ENCODE data around the gene NTN4. TPM values are rescaled to one million over a fixed set of nuclear protein-coding genes. Genes with fewer than 3 reads are reported as not detected.
"Not testable (repeated sequence)": the region's sequence is repeated elsewhere in the genome, so short reads cannot be mapped to it uniquely, and the experiment has no call there.

Gene NTN4
- total RNA-seq, 4 donors from 2014 or later, result 4.0 to 10.0 (median 5.7) TPM

- TF ChIP-seq POLR2A (IDR thresholded peaks at IDR 0.05) (no peak), CTCF (IDR thresholded peaks at IDR 0.05 in 4 of 5, conservative IDR thresholded peaks at IDR 0.05 in 1 of 5) (no peak)
- Histone ChIP-seq H3K36me3 (no peaks in the 10 kb centered on the region), H3K4me1 (peaks cover 11 to 21% of the 10 kb centered on the region in 2 donors), H3K27ac (peak overlapping the region in 2 of 4 donors; percentile 6 to 48), H3K4me3 (no peak overlapping the region), H3K27me3 (no peaks in the 10 kb centered on the region), H3K9me3 (no peaks in the 10 kb centered on the region)
- intact Hi-C loops (cut with DNase I; ENCODE audit: low total_unique reads), result no loop called here
- in situ Hi-C loops (cut with MboI; ENCODE audit: low sequenced_read_pairs in 4 of 4), result no loop called here
- ATAC-seq (no peak), DNase-seq (no peak)
These were observed 49.8 kb downstream of the NTN4 start for GRCh38 chr12:95740751-95741150.

GRCh38 chr12:95739561-95740313 lies 50.8 kb downstream of the NTN4 start:
- in situ Hi-C loops (cut with MboI; ENCODE audit: low sequenced_read_pairs in 4 of 4) (no loop called here), intact Hi-C loops (cut with DNase I; ENCODE audit: low total_unique reads) (no loop called here)
- TF ChIP-seq POLR2A (IDR thresholded peaks at IDR 0.05), result no peak
- TF ChIP-seq CTCF (IDR thresholded peaks at IDR 0.05 in 4 of 5, conservative IDR thresholded peaks at IDR 0.05 in 1 of 5), result no peak
- peak in 1 of 2 donors; percentile 49 for DNase-seq
- no peaks in the 10 kb centered on the region for H3K9me3 ChIP-seq
- H3K27ac ChIP-seq, result peak overlapping the region; percentile 37 to 63 (median 53)
- H3K36me3 ChIP-seq, result no peaks in the 10 kb centered on the region
- no peaks in the 10 kb centered on the region for H3K27me3 ChIP-seq
- peak; percentile 53 to 72 for ATAC-seq
- peaks cover 11 to 21% of the 10 kb centered on the region in 2 donors for H3K4me1 ChIP-seq
- no peak overlapping the region for H3K4me3 ChIP-seq

GRCh38 chr12:95738024-95738611 lies 52.4 kb downstream of the NTN4 start:
- Histone ChIP-seq H3K36me3 (no peaks in the 10 kb centered on the region), H3K9me3 (no peaks in the 10 kb centered on the region), H3K4me1 (peaks cover 16 to 21% of the 10 kb centered on the region in 2 donors), H3K4me3 (no peak overlapping the region), H3K27ac (peak overlapping the region in 1 of 4 donors; percentile 8), H3K27me3 (no peaks in the 10 kb centered on the region)
- ATAC-seq, result no peak
- TF ChIP-seq CTCF (IDR thresholded peaks at IDR 0.05 in 4 of 5, conservative IDR thresholded peaks at IDR 0.05 in 1 of 5), result no peak
- TF ChIP-seq POLR2A (IDR thresholded peaks at IDR 0.05), result no peak
- intact Hi-C loops (cut with DNase I; ENCODE audit: low total_unique reads) (no loop called here), in situ Hi-C loops (cut with MboI; ENCODE audit: low sequenced_read_pairs in 4 of 4) (no loop called here)
- no peak for DNase-seq

- intact Hi-C loops (cut with DNase I; ENCODE audit: low total_unique reads), result no loop called here
These were observed 53.9 kb downstream of the NTN4 start for GRCh38 chr12:95736631-95737030.

GRCh38 chr12:95735728-95736127 lies 54.8 kb downstream of the NTN4 start:
- ATAC-seq; H3K36me3 ChIP-seq; in situ Hi-C loops (cut with MboI; ENCODE audit: low sequenced_read_pairs in 4 of 4); DNase-seq; H3K27me3 ChIP-seq; intact Hi-C loops (cut with DNase I; ENCODE audit: low total_unique reads); H3K9me3 ChIP-seq; H3K4me3 ChIP-seq; H3K27ac ChIP-seq: not testable (repeated sequence)
- H3K4me1 ChIP-seq, result peaks cover 16 to 18% of the 10 kb centered on the region in 2 donors

More at GRCh38 chr12:95736631-95737030, 53.9 kb downstream of the NTN4 start:
- Histone ChIP-seq H3K9me3 (no peaks in the 10 kb centered on the region), H3K27me3 (no peaks in the 10 kb centered on the region), H3K4me1 (peaks cover 16 to 21% of the 10 kb centered on the region in 2 donors), H3K4me3 (no peak overlapping the region), H3K27ac (peak overlapping the region in 2 of 4 donors; percentile 18 to 39), H3K36me3 (no peaks in the 10 kb centered on the region)
- ATAC-seq (peak; percentile 28 to 61), DNase-seq (no peak)
- in situ Hi-C loops (cut with MboI; ENCODE audit: low sequenced_read_pairs in 4 of 4), result no loop called here
- TF ChIP-seq POLR2A (IDR thresholded peaks at IDR 0.05) (no peak), CTCF (IDR thresholded peaks at IDR 0.05 in 4 of 5, conservative IDR thresholded peaks at IDR 0.05 in 1 of 5) (no peak)
